Measurements from ENCODE around the gene SMIM27.
A peak's percentile ranks its signal among the peaks of the same experiment; 100 is the strongest.

The SMIM27 gene

DNA sequence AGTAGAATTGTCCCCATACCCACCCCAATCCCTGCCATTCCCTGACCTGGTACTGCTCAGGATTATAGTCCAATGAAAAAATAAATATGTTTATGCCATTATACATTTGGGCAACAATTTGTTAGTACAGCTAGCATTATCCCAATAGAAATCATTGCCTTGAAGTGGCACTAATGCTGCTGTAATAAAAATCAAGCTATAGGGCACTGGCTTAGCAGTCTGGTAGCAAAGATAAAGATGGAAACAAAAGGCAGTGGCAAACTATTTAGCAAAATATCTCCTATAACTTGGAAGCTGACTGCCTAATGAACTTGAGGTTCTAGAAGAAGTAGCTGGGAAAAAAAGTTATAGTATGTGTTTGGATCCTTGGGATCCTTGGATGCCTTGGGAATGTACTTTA lies 2.5 kb downstream of the SMIM27 start:
- no peak for DNase-seq (ENCODE audit: low read depth in 1 of 2, low spot score in 1 of 2)

DNA sequence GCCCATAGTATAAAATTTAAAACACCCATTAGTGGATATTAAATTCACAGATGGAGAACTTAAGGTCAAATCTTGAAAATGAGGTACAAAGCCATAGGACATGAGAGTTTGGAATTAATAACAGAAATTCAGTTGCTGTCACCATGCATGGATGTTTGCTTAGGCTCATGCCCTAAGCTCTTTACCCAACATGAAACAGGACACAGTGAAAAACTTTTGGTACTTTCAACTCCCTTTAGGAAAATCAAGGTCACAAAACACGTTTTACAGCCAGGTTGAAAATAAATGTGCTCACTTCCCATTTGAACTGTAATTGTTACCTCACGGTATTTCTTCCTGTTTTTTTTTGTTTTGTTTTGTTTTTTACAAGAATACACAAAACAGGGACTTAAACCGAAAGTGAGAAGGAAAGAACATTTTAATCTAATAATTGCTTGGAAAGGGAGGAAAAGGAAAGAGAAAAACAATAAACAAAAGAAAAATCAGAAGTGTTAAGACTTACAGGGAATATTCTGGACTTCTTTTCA lies 6.3 kb downstream of the SMIM27 start:
- DNase-seq (ENCODE audit: low read depth in 1 of 2, low spot score in 1 of 2): no peak

- no peak for DNase-seq (ENCODE audit: low read depth in 1 of 2, low spot score in 1 of 2)
These were observed 13.8 kb downstream of the SMIM27 start for GRCh38 chr9:32565967-32566366.

GRCh38 chr9:32566770-32567169 lies 14.6 kb downstream of the SMIM27 start:
- no peak for DNase-seq (ENCODE audit: low read depth in 1 of 2, low spot score in 1 of 2)

- DNase-seq (ENCODE audit: low read depth in 1 of 2, low spot score in 1 of 2): no peak
These were observed 18.1 kb downstream of the SMIM27 start for GRCh38 chr9:32570262-32570661.

GRCh38 chr9:32571969-32572899 lies 20.1 kb downstream of the SMIM27 start:
- peak; percentile 42 to 52 for DNase-seq (ENCODE audit: low read depth in 1 of 2, low spot score in 1 of 2)

DNA sequence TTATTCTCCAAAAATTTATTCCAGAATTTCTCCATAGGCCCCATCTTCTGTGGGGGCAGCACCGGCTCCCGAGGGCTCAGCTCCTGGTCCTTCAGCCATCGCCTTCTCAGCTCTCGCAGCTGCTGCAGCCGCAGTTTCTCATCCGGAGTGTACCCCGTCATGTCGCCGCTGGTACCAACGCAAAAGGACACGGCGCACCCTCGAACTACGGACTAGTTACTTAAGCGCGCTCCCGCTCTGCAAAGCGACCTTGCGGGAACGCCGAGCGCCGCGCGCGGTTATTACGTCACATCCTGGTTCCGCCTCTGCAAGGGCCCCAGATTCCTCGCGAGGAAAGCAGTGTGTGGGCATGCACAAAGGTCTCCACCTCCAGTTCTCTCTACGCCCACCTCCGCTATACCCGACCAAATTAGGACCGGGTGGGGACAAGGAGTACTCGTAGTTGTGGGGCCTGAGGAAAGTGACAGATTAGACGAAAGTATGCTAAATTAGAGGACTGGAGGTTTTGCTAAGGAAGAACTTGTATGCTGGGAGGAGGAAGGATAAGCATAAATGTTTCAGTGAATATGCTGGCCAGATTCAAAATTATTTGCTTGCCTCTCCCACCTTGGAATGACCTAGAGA lies 20.9 kb downstream of the SMIM27 start, which contains the start of gene NDUFB6:
Gene NDUFB6 (minus strand): TSS at position 260 of the 624 bp plus-strand sequence. CDS start 99 bp downstream, at position 161.
- peak; percentile 91 to 93 for DNase-seq (ENCODE audit: low read depth in 1 of 2, low spot score in 1 of 2)

DNA sequence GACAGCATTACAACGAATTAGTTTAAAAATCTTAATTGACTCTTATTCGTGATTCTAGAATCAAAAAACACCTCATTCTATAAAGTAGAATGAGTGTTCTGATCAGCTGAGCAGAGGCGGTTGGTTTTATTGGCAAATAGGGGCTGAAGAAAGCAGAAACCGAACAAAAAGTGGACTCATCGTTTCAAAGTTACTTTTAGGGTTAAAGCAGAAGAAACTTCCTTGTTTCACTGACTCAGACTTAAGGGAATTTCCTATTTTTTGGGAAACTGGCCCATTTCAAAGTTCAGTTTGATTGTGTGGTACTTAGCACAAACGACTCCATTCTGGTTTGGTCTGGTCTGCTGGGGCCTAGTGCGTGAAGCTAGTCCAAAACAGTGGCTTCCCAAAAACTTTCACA lies 21.7 kb downstream of the SMIM27 start:
- DNase-seq (ENCODE audit: low read depth in 1 of 2, low spot score in 1 of 2): no peak

GRCh38 chr9:32574858-32575257 lies 22.7 kb downstream of the SMIM27 start:
- DNase-seq (ENCODE audit: low read depth in 1 of 2, low spot score in 1 of 2): no peak

GRCh38 chr9:32577316-32577715 lies 25.2 kb downstream of the SMIM27 start:
- DNase-seq (ENCODE audit: low read depth in 1 of 2, low spot score in 1 of 2): no peak

DNA sequence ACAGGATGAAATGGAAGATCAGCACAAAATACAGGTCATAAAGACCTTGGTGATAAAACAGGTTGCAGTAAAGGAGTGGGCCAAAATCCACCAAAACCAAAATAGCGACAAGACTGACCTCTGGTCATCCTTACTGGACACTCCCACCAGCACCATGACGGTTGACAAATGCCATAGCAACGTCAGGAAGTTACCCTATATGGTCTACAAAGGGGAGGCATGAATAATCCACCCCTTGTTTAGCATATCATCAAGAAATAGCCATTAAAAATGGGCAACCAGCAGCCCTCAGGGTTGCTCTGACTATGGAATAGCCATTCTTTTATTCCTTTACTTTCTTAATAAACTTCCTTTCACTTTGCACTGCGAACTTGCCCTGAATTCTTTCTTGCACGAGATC lies 26.8 kb downstream of the SMIM27 start:
- DNase-seq (ENCODE audit: low read depth in 1 of 2, low spot score in 1 of 2): no peak

DNA sequence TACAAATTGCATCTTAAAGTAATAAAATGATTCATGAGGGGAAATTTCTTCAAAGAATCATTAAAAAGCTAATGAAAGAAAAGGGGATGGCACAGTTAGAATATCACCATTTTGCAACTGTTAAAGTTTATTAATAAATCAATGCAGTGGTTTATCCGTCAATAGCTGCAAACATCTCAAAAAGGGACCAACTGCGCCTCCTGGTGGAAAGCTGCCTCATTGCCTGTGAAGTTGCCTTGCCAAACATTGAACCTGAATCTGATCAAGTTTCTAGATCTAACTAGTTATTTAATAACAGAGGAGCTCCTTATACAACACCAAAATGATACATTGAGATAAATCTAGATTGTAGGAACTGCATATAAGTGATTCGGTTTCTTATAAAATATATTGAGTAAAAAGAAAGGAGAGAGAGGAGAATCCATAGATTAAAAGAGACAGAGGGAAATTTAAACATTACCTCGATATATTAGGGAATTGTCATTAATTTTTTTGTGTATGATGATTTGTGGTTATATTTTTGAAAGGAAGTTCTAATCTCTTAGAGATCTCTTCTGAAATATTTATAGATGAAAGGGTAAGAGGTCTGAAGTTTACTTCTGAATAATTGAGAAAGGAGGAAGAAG lies 27.7 kb downstream of the SMIM27 start:
- peak; percentile 62 to 76 for DNase-seq (ENCODE audit: low read depth in 1 of 2, low spot score in 1 of 2)

GRCh38 chr9:32580631-32581300 lies 28.6 kb downstream of the SMIM27 start:
- no peak for DNase-seq (ENCODE audit: low read depth in 1 of 2, low spot score in 1 of 2)

DNA sequence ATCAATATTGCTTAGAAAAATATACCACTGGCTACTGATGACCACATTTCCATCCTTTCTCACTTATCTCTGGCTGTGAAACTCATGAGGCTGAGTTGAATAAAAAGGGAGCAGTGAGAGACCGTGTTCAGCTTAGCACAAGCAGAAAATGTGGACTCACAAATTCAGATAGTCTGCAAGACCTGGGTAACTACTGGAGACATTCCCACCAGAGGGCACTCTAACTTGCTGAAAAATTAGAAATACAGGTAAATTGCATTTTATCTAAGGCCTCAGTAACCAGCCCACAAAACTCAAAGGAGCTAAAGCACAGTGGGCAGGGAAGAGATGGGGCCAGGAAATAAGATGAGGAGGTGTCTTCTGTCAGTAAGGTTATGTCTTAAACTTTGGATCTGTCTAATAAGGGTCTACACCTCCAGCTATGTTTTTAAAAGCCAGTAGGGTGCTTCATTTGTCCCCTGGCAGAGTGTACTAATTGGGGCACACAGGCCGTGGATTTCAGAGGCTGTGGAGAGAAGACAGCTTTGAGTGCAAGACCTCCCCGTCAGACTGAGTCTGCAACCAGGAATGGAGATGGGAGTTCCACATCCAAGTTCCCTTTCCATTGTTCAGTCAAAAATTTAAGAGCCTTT lies 29.5 kb downstream of the SMIM27 start:
- no peak for DNase-seq (ENCODE audit: low read depth in 1 of 2, low spot score in 1 of 2)

GRCh38 chr9:32584784-32585183 lies 32.7 kb downstream of the SMIM27 start:
- DNase-seq (ENCODE audit: low read depth in 1 of 2, low spot score in 1 of 2): no peak

DNA sequence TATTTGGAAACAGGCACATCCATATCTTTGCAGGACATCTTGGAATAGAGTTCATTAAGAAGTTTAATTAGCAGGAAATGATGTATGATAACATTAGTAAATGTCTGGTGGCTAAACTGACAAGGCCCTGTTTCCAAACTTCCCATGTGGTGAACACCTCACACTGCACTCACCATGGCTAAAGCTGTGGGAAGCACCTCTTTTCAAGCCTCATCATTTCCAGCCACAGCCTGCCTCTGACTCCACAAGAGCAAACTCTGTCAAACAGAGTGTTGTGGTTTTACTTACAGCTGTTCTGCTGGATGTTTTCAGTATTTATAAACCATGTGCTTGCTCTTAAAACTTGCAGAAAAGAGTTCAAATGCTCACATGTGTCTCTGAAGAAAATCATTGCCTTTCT lies 35.8 kb downstream of the SMIM27 start:
- DNase-seq (ENCODE audit: low read depth in 1 of 2, low spot score in 1 of 2): no peak

- DNase-seq (ENCODE audit: low read depth in 1 of 2, low spot score in 1 of 2): no peak
These were observed 37.1 kb downstream of the SMIM27 start for GRCh38 chr9:32589083-32589723.

DNA sequence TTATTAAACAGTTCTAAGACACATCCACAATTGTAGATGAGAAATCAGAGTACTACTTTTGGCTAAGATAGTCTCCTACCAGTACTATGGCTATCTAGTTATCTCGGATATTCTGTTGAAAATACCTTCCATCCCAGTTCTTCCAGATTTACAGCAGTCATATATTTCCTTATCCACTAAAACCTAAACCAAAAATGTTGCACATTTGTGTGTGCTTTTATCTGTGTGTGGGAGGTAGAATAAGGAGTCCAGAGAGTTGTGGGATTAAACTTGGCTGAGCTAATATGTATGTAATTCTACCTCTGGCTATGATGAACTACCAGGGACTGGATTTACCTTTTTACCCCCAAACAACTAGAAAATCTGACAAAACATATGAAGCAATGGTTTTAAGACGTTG lies 38.3 kb downstream of the SMIM27 start:
- DNase-seq (ENCODE audit: low read depth in 1 of 2, low spot score in 1 of 2): no peak

GRCh38 chr9:32590898-32591297 lies 38.8 kb downstream of the SMIM27 start:
- DNase-seq (ENCODE audit: low read depth in 1 of 2, low spot score in 1 of 2): no peak

Measured in activated T-helper 1 cell treated with anti-CD3 and anti-CD28 coated beads, Interleukin-2, amount 50 U/mL, for 16 hours (primary cell).